Stomach (tissue), 9 donors: ENCODE measurements around the gene NGB. TPM values are rescaled to one million over a fixed set of nuclear protein-coding genes. Genes with fewer than 3 reads are reported as not detected.

Experiments
- DNase-seq, 2 donors: peaks; one replicate each; pipeline versions ENCODE4 v3.0.0 to v3.0.0-alpha.2; 2013 to 2019
- H3K27ac ChIP-seq, 5 donors: fragments of 200-600 bp in 4 of 5; sonication (generic) in 4 of 5; one replicate each; pipeline ENCODE4 v1.5.1; 2013 to 2019; ENCODE audit warnings: mild to moderate bottlenecking in 1 of 5, moderate library complexity in 1 of 5
- H3K27me3 ChIP-seq, 3 donors: fragments of 200-600 bp; sonication (generic); one replicate each; pipeline ENCODE4 v1.5.1; 2017 to 2019; ENCODE audit warnings: mixed run types in 1 of 3
- H3K36me3 ChIP-seq, 4 donors: fragments of 200-600 bp; sonication (generic); 1 replicate in 3 of 4; 2 replicates in 1 of 4; pipeline ENCODE4 v1.5.1; 2016 to 2019
- H3K4me1 ChIP-seq, 4 donors: fragments of 200-600 bp; sonication (generic); one replicate each; pipeline ENCODE4 v1.5.1; 2016 to 2019
- H3K4me3 ChIP-seq, 4 donors: fragments of 200-600 bp; sonication (generic) in 3 of 4; one replicate each; pipeline ENCODE4 v1.5.1; 2016 to 2019; ENCODE audit warnings: mild to moderate bottlenecking in 1 of 4
- H3K9me3 ChIP-seq, 4 donors: fragments of 200-600 bp; sonication (generic); one replicate each; pipeline ENCODE4 v1.5.1; 2016 to 2019
- CTCF ChIP-seq, 7 experiments: fragments of 450-650 bp in 4 of 7; fragments of 200-600 bp in 3 of 7; sonication (generic) in 3 of 7; IDR thresholded peaks; one replicate each; pipeline ENCODE4 v1.5.1; 2016 to 2019; ENCODE audit warnings: antibody characterized with exemption in 7 of 7, control low read depth in 2 of 7, mild to moderate bottlenecking in 1 of 7
- EP300 ChIP-seq: sonication (generic); formaldehyde crosslinking; IDR thresholded peaks from one replicate; pipeline ENCODE4 v1.6.1; 2017; ENCODE audit warnings: antibody characterized with exemption
- POLR2A ChIP-seq, 4 donors: fragments of 450-650 bp; IDR thresholded peaks; one replicate each; pipeline ENCODE4 v1.6.1; 2016; ENCODE audit warnings: antibody characterized with exemption in 4 of 4, control low read depth in 2 of 4, mild to moderate bottlenecking in 1 of 4, moderate library complexity in 1 of 4
- POLR2AphosphoS5 ChIP-seq, 3 donors: sonication (generic); formaldehyde crosslinking; IDR thresholded peaks; one replicate each; pipeline ENCODE4 v1.6.1; 2016; ENCODE audit warnings: antibody characterized with exemption in 3 of 3
- WGBS, 5 donors: extraction: QIAGEN DNeasy Blood & Tissue Kit in 3 of 5; methylation state at CpG; one replicate each; pipeline versions ENCODE4 v1.1.5 to v1.1.7; 2013 to 2018; 5-methylcytosine and 5-hydroxymethylcytosine counted together
- intact Hi-C: fragments of 100-400 bp; cut with DNase I; formaldehyde crosslinking; loops from one replicate; pipeline ENCODE4 v1.15.1; 2023; ENCODE audit warnings: low total_unique reads
- polyA plus RNA-seq, 3 donors: library from polyadenylated mRNA; stranded (reverse); fragments of 200-250 nt; gene quantifications; one replicate each; pipeline ENCODE4 v1.2.3, GENCODE V29; 2013
- total RNA-seq, 5 donors: library from RNA; depleted of rRNA; stranded (reverse); fragments of >200 nt; gene quantifications; one replicate each; pipeline versions ENCODE4 v1.1.0 to v1.2.3, GENCODE V29; 2014 to 2016
- donor health status: healthy with polysubstance abuse.
- donor health status: Bipolar disorder and iron deficiency.
- donor health status: healthy.

Gene NGB
- total and polyA plus RNA-seq, 8 donors = 0.18 to 47.2 (median 1.8) TPM; not detected in 3

DNA sequence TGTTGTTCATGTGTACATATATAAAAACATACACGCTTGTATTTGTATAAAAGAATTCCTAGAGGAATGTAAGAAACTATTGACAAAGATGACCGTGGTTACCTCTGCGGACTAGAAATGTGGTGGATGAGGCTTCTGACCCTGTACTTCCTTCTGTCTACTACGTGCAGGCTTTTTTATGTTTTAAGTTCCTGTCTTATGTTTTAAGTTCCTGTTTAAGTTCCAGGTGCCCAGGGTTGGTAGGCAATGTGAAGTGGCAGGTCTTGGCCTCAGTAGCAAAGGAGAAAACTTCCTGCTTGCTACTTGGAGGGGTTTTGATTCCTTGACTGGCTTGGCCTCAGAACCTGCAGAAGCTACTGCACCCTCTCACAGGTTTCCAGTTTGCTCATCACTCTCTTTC, 38.1 kb upstream of the NGB start:
- Histone ChIP-seq H3K4me1 (peaks cover 0 to 23% (median 12%) of the 10 kb centered on the region in 4 donors), H3K9me3 (no peaks in the 10 kb centered on the region), H3K27ac (no peak overlapping the region), H3K4me3 (no peak overlapping the region), H3K27me3 (no peaks in the 10 kb centered on the region), H3K36me3 (peaks cover 0 to 18% (median 16%) of the 10 kb centered on the region in 4 donors)
- no peak for TF ChIP-seq POLR2A (IDR thresholded peaks at IDR 0.05)
- no peak for TF ChIP-seq CTCF (IDR thresholded peaks at IDR 0.05)
- TF ChIP-seq POLR2AphosphoS5 (IDR thresholded peaks at IDR 0.05) = no peak
- TF ChIP-seq EP300 = no peak
- DNase-seq = no peak
- 66 to 88% (median 79%) methylated on average over 4 of the region's 4 CpGs for WGBS, 5 donors
- intact Hi-C loops = no loop called here

GRCh38 chr14:77306851-77307496, 36.0 kb upstream of the NGB start:
- Histone ChIP-seq H3K27me3 (no peaks in the 10 kb centered on the region), H3K27ac (no peak overlapping the region), H3K36me3 (peaks cover 0 to 32% (median 22%) of the 10 kb centered on the region in 4 donors), H3K4me3 (no peak overlapping the region), H3K4me1 (peaks cover 0 to 19% (median 11%) of the 10 kb centered on the region in 4 donors), H3K9me3 (no peaks in the 10 kb centered on the region)
- no peak for TF ChIP-seq CTCF (IDR thresholded peaks at IDR 0.05)
- TF ChIP-seq POLR2AphosphoS5 (IDR thresholded peaks at IDR 0.05) = no peak
- no peak for TF ChIP-seq EP300
- TF ChIP-seq POLR2A (IDR thresholded peaks at IDR 0.05) = no peak
- 44 to 63% (median 53%) methylated on average over 3 of the region's 3 CpGs for WGBS, 5 donors
- DNase-seq = peak in 1 of 2 donors; percentile 44
- intact Hi-C loops = no loop called here

- Histone ChIP-seq H3K27ac (no peak overlapping the region), H3K36me3 (peaks cover 0 to 32% (median 22%) of the 10 kb centered on the region in 4 donors), H3K4me1 (peaks cover 0 to 19% (median 13%) of the 10 kb centered on the region in 4 donors), H3K9me3 (no peaks in the 10 kb centered on the region), H3K27me3 (no peaks in the 10 kb centered on the region), H3K4me3 (no peak overlapping the region)
- DNase-seq = peak in 1 of 2 donors; percentile 39
- intact Hi-C loops = no loop called here
- 66 to 81% (median 78%) methylated on average over 3 of the region's 3 CpGs for WGBS, 5 donors
- TF ChIP-seq POLR2AphosphoS5 (IDR thresholded peaks at IDR 0.05) (no peak), EP300 (no peak), CTCF (IDR thresholded peaks at IDR 0.05) (no peak), POLR2A (IDR thresholded peaks at IDR 0.05) (no peak)
These were observed 35.4 kb upstream of the NGB start for GRCh38 chr14:77306416-77306815.

DNA sequence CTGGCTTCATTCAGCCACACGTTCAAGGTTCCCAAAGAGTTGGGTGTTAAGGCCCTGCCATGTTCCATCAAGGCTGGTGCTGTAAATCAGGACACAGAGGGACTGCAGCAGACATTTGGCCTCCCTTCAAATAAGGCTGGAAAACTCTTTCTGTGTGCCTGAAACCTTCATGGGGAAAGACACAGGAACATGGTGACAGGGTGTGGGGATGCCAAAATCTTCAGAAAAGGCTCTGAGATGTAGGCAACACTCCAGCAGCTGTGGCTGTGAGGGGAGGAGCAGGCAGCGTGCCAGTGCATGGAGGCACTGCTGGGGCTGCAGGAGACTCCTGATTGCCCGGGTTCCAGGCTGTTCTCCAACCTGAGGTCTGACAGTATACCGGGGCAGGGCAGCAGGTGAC, 34.7 kb upstream of the NGB start:
- intact Hi-C loops = no loop called here
- no peak for DNase-seq
- no peaks in the 10 kb centered on the region for H3K27me3 ChIP-seq
- H3K4me3 ChIP-seq = no peak overlapping the region
- peaks cover 0 to 32% (median 22%) of the 10 kb centered on the region in 4 donors for H3K36me3 ChIP-seq
- no peaks in the 10 kb centered on the region for H3K9me3 ChIP-seq
- H3K27ac ChIP-seq = no peak overlapping the region
- TF ChIP-seq POLR2AphosphoS5 (IDR thresholded peaks at IDR 0.05) (no peak), CTCF (IDR thresholded peaks at IDR 0.05) (no peak), EP300 (no peak), POLR2A (IDR thresholded peaks at IDR 0.05) (no peak)
- WGBS, 5 donors = 75 to 88% (median 84%) methylated on average over 4 of the region's 4 CpGs
- peaks cover 0 to 26% (median 16%) of the 10 kb centered on the region in 4 donors for H3K4me1 ChIP-seq
